GM12801 (cell line): ENCODE measurements around the gene TRIM8.

Source experiments
- CTCF ChIP-seq: IDR thresholded peaks from one replicate; pipeline ENCODE4 v1.5.1; 2011; ENCODE audit warnings: control low read depth; ENCODE audit not compliant: insufficient read length; ENCODE audit errors: extremely low read depth

The TRIM8 gene

GRCh38 chr10:102629661-102630614 is 14.3 kb upstream of the TRIM8 start:
- no peak for TF ChIP-seq CTCF

DNA sequence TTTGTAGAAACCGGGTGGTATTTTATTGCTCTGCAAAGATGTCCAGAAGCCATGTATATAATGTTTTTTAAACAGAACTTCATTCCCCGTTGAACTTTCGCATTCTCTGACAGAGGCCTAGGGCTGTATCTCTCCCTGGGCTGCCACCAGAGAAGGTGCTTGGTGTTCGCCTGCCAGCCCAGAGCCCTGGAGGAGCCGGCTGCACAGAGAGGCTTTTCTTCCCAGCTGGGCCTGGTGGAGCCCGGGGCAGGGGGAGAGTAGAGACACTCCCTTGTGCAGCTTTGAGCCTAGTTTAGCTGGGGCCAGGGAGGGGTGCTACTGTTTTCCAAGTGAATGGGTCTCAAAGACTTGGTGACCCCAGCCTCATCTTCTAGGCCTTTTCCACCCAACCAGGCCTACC is 13.6 kb upstream of the TRIM8 start:
- no peak for TF ChIP-seq CTCF

GRCh38 chr10:102631525-102632393 is 12.5 kb upstream of the TRIM8 start:
- no peak for TF ChIP-seq CTCF

- no peak for TF ChIP-seq CTCF
These were observed 11.7 kb upstream of the TRIM8 start for GRCh38 chr10:102632394-102633111.

DNA sequence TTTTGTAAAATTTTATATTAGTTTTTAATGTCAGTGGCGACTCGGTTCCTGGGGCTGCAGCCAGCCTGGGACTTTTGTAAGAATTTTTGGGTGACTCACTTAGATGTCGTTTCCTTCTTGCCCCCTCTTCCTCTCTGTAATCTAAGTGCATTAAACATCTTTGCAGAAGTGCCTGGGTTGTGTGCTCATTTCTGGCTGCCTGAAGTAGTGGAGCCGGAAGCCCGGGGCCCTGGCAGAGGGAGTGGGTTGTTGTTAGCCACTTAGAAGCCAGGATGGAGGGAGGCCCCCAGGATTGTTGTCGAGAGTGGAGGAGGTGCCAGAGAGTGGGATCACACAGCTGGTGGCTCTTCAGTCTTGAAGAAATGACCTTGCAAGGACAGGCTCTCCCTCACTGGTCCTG is 11.0 kb upstream of the TRIM8 start:
- TF ChIP-seq CTCF = no peak

- no peak for TF ChIP-seq CTCF
These were observed 10.4 kb upstream of the TRIM8 start for GRCh38 chr10:102633848-102634247.

- TF ChIP-seq CTCF = no peak
These were observed 9.6 kb upstream of the TRIM8 start for GRCh38 chr10:102634686-102635085.
